Vagina (tissue), 2 donors: ENCODE measurements around the gene PRICKLE1.

Experiments
- POLR2A ChIP-seq, 2 donors: fragments of 450-650 bp; IDR thresholded peaks; one replicate each; pipeline ENCODE4 v1.6.1; 2017; ENCODE audit warnings: antibody characterized with exemption in 2 of 2, mild to moderate bottlenecking in 2 of 2, moderate library complexity in 2 of 2
- TF ChIP-seq, protein P1 (sequence below), 3 experiments: fragments of 450-650 bp in 2 of 3; fragments of 200-600 bp in 1 of 3; sonication (generic) in 1 of 3; IDR thresholded peaks; one replicate each; pipeline ENCODE4 v1.5.1; 2017 to 2019; ENCODE audit warnings: antibody characterized with exemption in 3 of 3, mild to moderate bottlenecking in 2 of 3, moderate library complexity in 2 of 3

DNA sequence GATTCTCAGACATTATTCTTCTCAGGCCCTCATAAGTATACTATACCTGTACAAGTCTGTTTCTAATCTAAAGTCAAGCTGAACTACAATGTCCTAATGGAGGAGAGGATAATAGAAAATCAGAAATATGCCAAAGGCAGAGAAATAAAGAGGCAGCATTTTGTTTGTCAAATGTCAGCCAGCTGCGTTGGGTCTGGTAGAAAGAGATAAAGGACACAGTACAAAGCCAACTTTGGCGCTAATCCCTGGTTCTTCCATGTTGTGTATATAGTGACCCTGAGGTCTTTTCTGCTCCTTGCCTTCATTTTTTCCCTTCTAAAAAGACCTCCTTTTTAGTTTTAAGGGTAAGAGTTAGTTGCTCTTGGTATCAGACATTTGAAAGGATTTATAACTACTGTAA is 103.1 kb downstream of the PRICKLE1 start:
- TF ChIP-seq, protein P1, sequence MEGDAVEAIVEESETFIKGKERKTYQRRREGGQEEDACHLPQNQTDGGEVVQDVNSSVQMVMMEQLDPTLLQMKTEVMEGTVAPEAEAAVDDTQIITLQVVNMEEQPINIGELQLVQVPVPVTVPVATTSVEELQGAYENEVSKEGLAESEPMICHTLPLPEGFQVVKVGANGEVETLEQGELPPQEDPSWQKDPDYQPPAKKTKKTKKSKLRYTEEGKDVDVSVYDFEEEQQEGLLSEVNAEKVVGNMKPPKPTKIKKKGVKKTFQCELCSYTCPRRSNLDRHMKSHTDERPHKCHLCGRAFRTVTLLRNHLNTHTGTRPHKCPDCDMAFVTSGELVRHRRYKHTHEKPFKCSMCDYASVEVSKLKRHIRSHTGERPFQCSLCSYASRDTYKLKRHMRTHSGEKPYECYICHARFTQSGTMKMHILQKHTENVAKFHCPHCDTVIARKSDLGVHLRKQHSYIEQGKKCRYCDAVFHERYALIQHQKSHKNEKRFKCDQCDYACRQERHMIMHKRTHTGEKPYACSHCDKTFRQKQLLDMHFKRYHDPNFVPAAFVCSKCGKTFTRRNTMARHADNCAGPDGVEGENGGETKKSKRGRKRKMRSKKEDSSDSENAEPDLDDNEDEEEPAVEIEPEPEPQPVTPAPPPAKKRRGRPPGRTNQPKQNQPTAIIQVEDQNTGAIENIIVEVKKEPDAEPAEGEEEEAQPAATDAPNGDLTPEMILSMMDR (IDR thresholded peaks at IDR 0.05) = no peak
- no peak for TF ChIP-seq POLR2A (IDR thresholded peaks at IDR 0.05)
